VCaP (cell line): ENCODE data around the gene SKAP2.

Experiments
- H3K27ac ChIP-seq: fragments of 450-650 bp; 2 replicates; pipeline ENCODE4 v1.5.1; 2017
- TF ChIP-seq, protein P1 (sequence below): fragments of 450-650 bp; conservative IDR thresholded peaks from 2 replicates; pipeline ENCODE4 v1.5.1; 2017; ENCODE audit warnings: mild to moderate bottlenecking, moderate library complexity

The SKAP2 gene

DNA sequence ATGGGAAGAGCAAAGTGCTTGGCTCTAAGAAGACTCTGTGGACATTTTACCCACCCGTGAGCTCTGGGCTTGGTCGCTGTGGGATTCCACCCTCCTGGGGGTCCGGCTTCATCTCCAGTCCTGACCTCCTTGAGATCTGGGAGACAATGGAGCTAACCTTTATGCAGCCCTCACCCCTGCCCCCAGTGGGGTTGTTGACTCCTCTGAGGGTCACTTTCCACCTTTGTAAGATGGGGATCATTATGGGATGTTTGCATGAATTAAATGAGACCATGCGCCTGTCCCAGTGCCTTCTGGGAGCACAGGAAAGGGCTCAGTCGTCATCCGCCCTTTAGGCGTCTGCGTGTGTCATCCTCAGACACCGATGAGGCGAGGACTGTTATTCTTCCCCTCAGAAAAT lies 237.2 kb downstream of the SKAP2 start:
- TF ChIP-seq, protein P1, sequence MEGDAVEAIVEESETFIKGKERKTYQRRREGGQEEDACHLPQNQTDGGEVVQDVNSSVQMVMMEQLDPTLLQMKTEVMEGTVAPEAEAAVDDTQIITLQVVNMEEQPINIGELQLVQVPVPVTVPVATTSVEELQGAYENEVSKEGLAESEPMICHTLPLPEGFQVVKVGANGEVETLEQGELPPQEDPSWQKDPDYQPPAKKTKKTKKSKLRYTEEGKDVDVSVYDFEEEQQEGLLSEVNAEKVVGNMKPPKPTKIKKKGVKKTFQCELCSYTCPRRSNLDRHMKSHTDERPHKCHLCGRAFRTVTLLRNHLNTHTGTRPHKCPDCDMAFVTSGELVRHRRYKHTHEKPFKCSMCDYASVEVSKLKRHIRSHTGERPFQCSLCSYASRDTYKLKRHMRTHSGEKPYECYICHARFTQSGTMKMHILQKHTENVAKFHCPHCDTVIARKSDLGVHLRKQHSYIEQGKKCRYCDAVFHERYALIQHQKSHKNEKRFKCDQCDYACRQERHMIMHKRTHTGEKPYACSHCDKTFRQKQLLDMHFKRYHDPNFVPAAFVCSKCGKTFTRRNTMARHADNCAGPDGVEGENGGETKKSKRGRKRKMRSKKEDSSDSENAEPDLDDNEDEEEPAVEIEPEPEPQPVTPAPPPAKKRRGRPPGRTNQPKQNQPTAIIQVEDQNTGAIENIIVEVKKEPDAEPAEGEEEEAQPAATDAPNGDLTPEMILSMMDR, result no peak

DNA sequence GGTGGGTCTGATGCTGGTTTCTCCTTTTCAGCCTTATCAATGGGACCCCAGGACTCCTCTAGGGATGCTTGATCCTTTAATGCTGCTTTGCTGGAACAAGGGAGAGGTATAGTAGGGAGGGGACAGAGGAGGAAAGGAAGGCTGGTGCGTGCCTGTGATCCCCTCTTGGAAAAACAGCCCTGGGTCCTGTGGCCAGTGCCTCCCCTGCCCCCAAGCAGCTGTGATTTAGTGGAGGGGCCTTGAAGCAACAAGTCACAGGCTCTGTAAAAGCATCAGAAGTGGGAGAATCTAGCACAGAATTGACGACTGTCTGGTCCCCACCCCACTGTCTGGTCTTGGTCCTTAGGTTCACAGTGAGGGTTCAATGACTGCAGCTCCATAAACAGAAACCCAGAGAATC lies 237.7 kb downstream of the SKAP2 start:
- TF ChIP-seq, protein P1, result no peak
- H3K27ac ChIP-seq, result no peak overlapping the region

More for the DNA sequence above, 237.2 kb downstream of the SKAP2 start:
- H3K27ac ChIP-seq, result no peak overlapping the region

DNA sequence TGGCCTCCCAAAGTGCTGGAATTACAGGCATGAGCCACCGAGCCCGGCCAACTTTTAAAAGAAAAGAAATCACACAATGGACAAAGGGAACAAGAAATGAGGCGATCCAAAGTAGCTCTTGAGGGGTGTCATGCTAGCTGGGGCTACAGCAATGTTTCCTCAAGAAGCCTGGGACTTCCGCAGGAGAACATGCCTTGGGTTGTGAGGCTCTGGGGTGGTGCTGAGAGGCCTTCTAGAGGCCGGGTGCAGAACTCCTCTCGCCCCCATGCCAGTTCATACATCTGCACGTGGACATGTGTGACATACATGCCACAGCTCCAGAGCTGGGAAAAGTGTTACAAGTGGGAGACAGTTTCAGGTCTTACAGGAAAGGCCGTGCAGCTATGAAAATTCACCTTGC lies 238.2 kb downstream of the SKAP2 start:
- TF ChIP-seq, protein P1, result no peak
- no peak overlapping the region for H3K27ac ChIP-seq

DNA sequence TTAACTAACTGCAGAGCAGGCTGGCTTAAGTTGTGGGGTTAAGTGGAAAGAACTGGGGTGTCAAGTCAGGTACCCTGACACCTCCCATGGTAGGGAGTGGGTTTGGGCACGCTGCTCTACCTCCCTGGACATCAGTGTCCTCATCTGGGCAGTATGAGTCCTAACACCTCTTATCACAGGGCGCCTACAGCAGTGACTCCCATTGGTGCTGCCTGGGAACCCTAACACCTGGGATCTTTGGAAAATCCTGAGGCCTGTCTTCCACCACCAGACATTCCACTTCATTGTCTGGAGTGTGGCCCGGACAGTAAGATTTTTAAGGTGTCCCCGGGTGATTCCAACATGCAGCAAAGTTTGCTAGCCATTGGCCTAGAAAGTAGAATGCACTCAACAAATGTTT lies 239.1 kb downstream of the SKAP2 start:
- H3K27ac ChIP-seq, result no peak overlapping the region
- TF ChIP-seq, protein P1, result no peak

DNA sequence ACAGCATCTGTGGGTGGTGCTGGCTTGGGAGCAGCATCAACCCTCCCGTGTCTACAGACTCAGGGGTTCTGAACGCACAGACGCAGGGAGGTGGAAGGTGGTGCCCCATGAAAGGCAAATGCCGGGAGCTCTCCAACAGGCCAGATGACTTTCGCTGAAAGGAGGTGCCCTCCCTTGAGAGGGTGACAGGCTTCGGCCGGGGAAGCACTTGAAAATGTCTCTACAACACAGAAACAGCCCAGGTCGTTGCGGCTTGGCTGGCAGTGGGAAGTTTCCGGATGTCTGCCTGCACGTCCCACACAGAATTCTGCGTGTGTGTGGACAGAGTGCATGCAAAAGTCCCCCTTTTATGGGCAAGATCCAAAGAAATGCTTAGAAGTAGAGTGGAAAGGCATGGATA lies 239.6 kb downstream of the SKAP2 start:
- TF ChIP-seq, protein P1, result no peak

DNA sequence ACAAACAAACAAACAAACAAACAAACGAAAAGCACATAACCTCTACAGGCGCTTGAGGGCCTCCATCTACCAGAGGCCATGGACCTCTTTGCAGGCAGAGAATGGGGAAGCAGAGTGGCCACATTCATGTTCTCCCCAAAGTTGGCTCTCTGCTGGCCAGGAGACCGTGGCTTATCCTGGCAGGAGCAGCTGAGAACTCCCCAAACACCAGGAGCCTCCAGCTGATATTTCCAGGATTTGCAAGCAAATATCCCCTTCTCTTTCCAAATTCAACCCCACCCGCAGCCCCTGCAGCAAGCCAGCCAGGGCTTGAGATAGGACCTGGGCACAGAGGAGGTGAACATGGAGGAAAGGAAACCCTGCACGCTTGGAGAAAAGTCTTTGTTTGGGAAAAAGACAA lies 240.0 kb downstream of the SKAP2 start:
- TF ChIP-seq, protein P1, result no peak
- H3K27ac ChIP-seq, result no peak overlapping the region

More for the DNA sequence above, 239.6 kb downstream of the SKAP2 start:
- H3K27ac ChIP-seq, result no peak overlapping the region

DNA sequence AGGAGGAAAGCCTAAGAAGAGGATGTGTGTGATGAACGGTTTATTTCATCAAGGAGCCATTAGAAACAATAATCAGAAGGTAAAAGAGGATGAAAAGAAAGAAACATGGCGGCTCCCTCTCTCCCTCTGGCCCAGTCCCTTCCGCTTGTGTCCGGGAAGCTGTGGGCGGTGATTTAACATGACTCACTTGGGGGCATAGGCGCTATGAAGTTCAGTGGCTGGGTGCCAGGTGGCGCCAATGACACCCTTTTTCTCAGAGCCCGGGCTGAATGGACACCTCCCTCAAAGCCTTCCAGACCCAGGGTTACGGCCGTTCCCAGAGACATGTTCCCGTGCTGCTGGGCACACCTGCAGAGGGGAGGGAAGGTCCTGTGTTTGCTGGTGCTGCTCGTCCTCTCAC lies 244.0 kb downstream of the SKAP2 start:
- TF ChIP-seq, protein P1, result no peak
- H3K27ac ChIP-seq, result no peak overlapping the region
